KMS-11 (cell line): Measurements from ENCODE around the gene H1-8.

ENCODE experiments used
- H2AFZ ChIP-seq: fragments of 200-600 bp; sonication (generic); 2 replicates; pipeline ENCODE4 v1.6.1; 2016; ENCODE audit warnings: antibody characterized with exemption, mixed run types, low read depth
- H3K27ac ChIP-seq: fragments of 200-600 bp; sonication (generic); 2 replicates; pipeline ENCODE4 v1.6.1; 2016; ENCODE audit warnings: mild to moderate bottlenecking, mixed run types
- H3K27me3 ChIP-seq: fragments of 200-600 bp; sonication (generic); 2 replicates; pipeline ENCODE4 v1.6.1; 2017; ENCODE audit warnings: mild to moderate bottlenecking, low read depth, mixed run types, moderate library complexity; ENCODE audit not compliant: insufficient read depth
- H3K36me3 ChIP-seq: fragments of 200-600 bp; sonication (generic); 2 replicates; pipeline ENCODE4 v1.6.1; 2017; ENCODE audit warnings: mild to moderate bottlenecking, mixed run types; ENCODE audit not compliant: insufficient read depth
- H3K4me1 ChIP-seq: fragments of 200-600 bp; sonication (generic); 2 replicates; pipeline ENCODE4 v1.6.1; 2016; ENCODE audit warnings: mild to moderate bottlenecking, low read depth, mixed run types; ENCODE audit not compliant: poor library complexity, severe bottlenecking
- H3K4me2 ChIP-seq: fragments of 200-600 bp; sonication (generic); 2 replicates; pipeline ENCODE4 v1.7.0; 2016; ENCODE audit warnings: mild to moderate bottlenecking, mixed run types
- H3K4me3 ChIP-seq: fragments of 200-600 bp; sonication (generic); IDR thresholded peaks from 2 replicates; pipeline ENCODE4 v1.6.1; 2017; ENCODE audit warnings: low read depth, low read length, mixed read lengths; ENCODE audit not compliant: insufficient read depth
- H3K79me2 ChIP-seq: fragments of 200-600 bp; sonication (generic); 2 replicates; pipeline ENCODE4 v1.6.1; 2016; ENCODE audit warnings: low read depth, mixed run types; ENCODE audit not compliant: insufficient read depth
- H3K9ac ChIP-seq: fragments of 200-600 bp; sonication (generic); 2 replicates; pipeline ENCODE4 v1.6.1; 2016; ENCODE audit warnings: mild to moderate bottlenecking, mixed run types
- H4K20me1 ChIP-seq: fragments of 200-600 bp; sonication (generic); 2 replicates; pipeline ENCODE4 v1.6.1; 2016; ENCODE audit warnings: mild to moderate bottlenecking, mixed run types; ENCODE audit not compliant: insufficient read depth
- TF ChIP-seq, protein P1 (sequence below): fragments of 200-600 bp; sonication (generic); conservative IDR thresholded peaks from 2 replicates; pipeline ENCODE4 v1.6.1; 2017; ENCODE audit warnings: low read depth, mild to moderate bottlenecking, antibody characterized with exemption, low read length, moderate library complexity, mixed read lengths

The H1-8 gene

DNA sequence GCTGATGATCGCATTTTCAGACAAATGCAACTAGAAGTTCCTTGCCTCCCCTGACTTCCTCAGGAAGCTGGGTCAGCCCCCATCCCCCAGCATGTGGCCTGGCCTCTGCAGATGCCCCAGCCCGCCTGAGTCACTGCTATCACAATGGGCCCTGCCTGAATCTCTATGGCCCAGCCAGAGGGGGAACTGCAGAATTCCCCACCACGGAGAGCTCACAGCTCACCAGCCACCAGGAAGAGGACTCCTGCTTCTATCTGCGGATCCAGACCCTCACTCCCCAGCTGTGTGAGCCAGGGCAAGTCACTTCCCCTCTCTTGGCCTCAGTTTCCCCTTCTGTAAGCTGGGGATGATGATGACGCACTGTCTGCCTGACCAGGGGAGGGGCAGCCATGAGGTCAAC lies 56.6 kb downstream of the H1-8 start:
- peaks cover 3% of the 10 kb centered on the region for H3K4me1 ChIP-seq
- TF ChIP-seq, protein P1, sequence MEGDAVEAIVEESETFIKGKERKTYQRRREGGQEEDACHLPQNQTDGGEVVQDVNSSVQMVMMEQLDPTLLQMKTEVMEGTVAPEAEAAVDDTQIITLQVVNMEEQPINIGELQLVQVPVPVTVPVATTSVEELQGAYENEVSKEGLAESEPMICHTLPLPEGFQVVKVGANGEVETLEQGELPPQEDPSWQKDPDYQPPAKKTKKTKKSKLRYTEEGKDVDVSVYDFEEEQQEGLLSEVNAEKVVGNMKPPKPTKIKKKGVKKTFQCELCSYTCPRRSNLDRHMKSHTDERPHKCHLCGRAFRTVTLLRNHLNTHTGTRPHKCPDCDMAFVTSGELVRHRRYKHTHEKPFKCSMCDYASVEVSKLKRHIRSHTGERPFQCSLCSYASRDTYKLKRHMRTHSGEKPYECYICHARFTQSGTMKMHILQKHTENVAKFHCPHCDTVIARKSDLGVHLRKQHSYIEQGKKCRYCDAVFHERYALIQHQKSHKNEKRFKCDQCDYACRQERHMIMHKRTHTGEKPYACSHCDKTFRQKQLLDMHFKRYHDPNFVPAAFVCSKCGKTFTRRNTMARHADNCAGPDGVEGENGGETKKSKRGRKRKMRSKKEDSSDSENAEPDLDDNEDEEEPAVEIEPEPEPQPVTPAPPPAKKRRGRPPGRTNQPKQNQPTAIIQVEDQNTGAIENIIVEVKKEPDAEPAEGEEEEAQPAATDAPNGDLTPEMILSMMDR = no peak
- no peak overlapping the region for H3K27ac ChIP-seq
- H3K4me2 ChIP-seq = no peak overlapping the region
- no peak overlapping the region for H3K9ac ChIP-seq
- no peaks in the 10 kb centered on the region for H3K27me3 ChIP-seq
- no peaks in the 10 kb centered on the region; the same call in 1 of the 2 replicates for H3K79me2 ChIP-seq
- no peak overlapping the region for H3K4me3 ChIP-seq
- H4K20me1 ChIP-seq = no peaks in the 10 kb centered on the region
- H2AFZ ChIP-seq = no peak overlapping the region
- no peaks in the 10 kb centered on the region for H3K36me3 ChIP-seq

DNA sequence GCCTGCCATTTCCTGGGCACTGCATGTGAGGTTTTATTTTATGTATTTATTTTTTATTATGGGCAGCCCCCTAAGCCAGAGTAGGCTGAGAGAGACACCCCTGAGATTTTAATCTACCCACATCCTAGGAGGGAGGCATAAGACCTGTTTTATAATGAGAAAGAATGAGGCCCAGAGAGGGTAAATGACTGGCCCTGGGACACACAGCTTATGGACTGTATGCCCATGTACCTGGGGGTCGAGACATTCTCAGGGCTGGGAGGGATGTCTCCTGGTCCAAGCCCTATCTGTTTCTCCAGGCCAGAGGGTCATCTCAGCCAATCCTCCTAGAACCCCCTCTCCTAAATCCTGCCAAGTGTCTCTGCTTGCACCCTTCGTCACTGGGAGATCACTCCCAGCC lies 57.4 kb downstream of the H1-8 start:
- Histone ChIP-seq H4K20me1 (no peaks in the 10 kb centered on the region), H3K36me3 (no peaks in the 10 kb centered on the region), H3K27ac (no peak overlapping the region), H2AFZ (no peak overlapping the region), H3K79me2 (no peaks in the 10 kb centered on the region; the same call in 1 of the 2 replicates), H3K4me2 (no peak overlapping the region), H3K9ac (no peak overlapping the region), H3K4me3 (no peak overlapping the region), H3K4me1 (peaks cover 7% of the 10 kb centered on the region), H3K27me3 (no peaks in the 10 kb centered on the region)
- TF ChIP-seq, protein P1 = no peak
